ENCODE results near the gene MAP7D1. TPM values are rescaled to one million over a fixed set of nuclear protein-coding genes. Genes with fewer than 3 reads are reported as not detected.
"Not testable (repeated sequence)": the region's sequence is repeated elsewhere in the genome, so short reads cannot be mapped to it uniquely, and the experiment has no call there.

Gene MAP7D1
- total RNA-seq, 4 donors from 2014 or later = 73.3 to 244 (median 115) TPM

GRCh38 chr1:36156329-36157114 lies 562 bp downstream of the MAP7D1 start:
- peak; percentile 30 for ATAC-seq (ENCODE audit: low FRiP score)
- TF ChIP-seq CTCF (IDR thresholded peaks at IDR 0.05) = no peak
- peak; percentile 52 for DNase-seq (ENCODE audit: low spot score)

- ATAC-seq (ENCODE audit: low FRiP score) (no peak), DNase-seq (ENCODE audit: low spot score) (no peak)
- TF ChIP-seq CTCF (IDR thresholded peaks at IDR 0.05) = no peak
Observed at GRCh38 chr1:36157115-36157903, 1.3 kb downstream of the MAP7D1 start.

- no peak for DNase-seq (ENCODE audit: low spot score)
- ATAC-seq (ENCODE audit: low FRiP score) = no peak
- no peak for TF ChIP-seq CTCF (IDR thresholded peaks at IDR 0.05)
Observed at GRCh38 chr1:36157973-36158826, 2.2 kb downstream of the MAP7D1 start.

GRCh38 chr1:36158827-36159252 lies 2.9 kb downstream of the MAP7D1 start:
- ATAC-seq (ENCODE audit: low FRiP score); DNase-seq (ENCODE audit: low spot score): not testable (repeated sequence)

GRCh38 chr1:36159614-36160387 lies 3.8 kb downstream of the MAP7D1 start:
- no peak for TF ChIP-seq CTCF (IDR thresholded peaks at IDR 0.05)
- ATAC-seq (ENCODE audit: low FRiP score) (no peak), DNase-seq (ENCODE audit: low spot score) (no peak)

- no peak for TF ChIP-seq CTCF (IDR thresholded peaks at IDR 0.05)
- DNase-seq (ENCODE audit: low spot score) (no peak), ATAC-seq (ENCODE audit: low FRiP score) (no peak)
Observed at GRCh38 chr1:36160388-36160948, 4.5 kb downstream of the MAP7D1 start.

Measured in omental fat pad (tissue), 4 donors.